Measurements from ENCODE around the gene EPC2. TPM values are rescaled to one million over a fixed set of nuclear protein-coding genes. Genes with fewer than 3 reads are reported as not detected.
A peak's percentile ranks its signal among the peaks of the same experiment; 100 is the strongest.

Gene EPC2
- total and polyA plus RNA-seq, 2 of the 8 experiments (the other 6 are each of a cell fraction or from before 2014, with no cell fraction given): 16.1 to 25.7 TPM

GRCh38 chr2:148645539-148646230, 1.1 kb downstream of the EPC2 start (continued):
- TF ChIP-seq HDAC2 (IDR thresholded peaks at IDR 0.05; ENCODE audit: borderline replicate concordance in 1 of 2, low read depth in 2 of 2, low read length in 2 of 2) (peak in 1 of 2 experiments; percentile 48; a peak in 1 of 4 replicates), CREB1 (IDR thresholded peaks at IDR 0.05) (no peak), TAF1 (IDR thresholded peaks at IDR 0.05; ENCODE audit: low read depth, low read length) (no peak), E2F6 (IDR thresholded peaks at IDR 0.05) (no peak), SAP30 (IDR thresholded peaks at IDR 0.05; ENCODE audit: insufficient read depth, insufficient replicate concordance, low read length) (peak; percentile 16), RFX5 (IDR thresholded peaks at IDR 0.05; ENCODE audit: borderline replicate concordance, low read depth, low read length) (no peak), KDM5A (IDR thresholded peaks at IDR 0.05; ENCODE audit: low read length) (0 out of 2 replicates have a peak, but pooled peaks have one; percentile 9)

Measured in H1 (cell line).